GM12878 (cell line): ENCODE results near the gene NDUFB7. TPM values are rescaled to one million over a fixed set of nuclear protein-coding genes. Genes with fewer than 3 reads are reported as not detected.

Experiments
- ATAC-seq: fragments of 200-7000 bp; cut with Tn5 transposase; 3 replicates; pipeline ENCODE4 v1.9.1; 2020; ENCODE audit warnings: mild to moderate bottlenecking, moderate library complexity
- BruUV-seq: library from RNA; stranded (reverse); fragments of 400-500 nt; replicated peaks from 2 replicates; lab custom pipeline; 2021; lab: Mats Ljungman, UMichigan
- CTCF ChIA-PET: fragments of 300-600 bp; sonication (Branson Sonifier 250); formaldehyde crosslinking; extraction: SDS; loops from one replicate; lab custom pipeline; 2021; ENCODE audit warnings: inconsistent platforms; lab: Yijun Ruan, JAX
- POLR2A ChIA-PET: fragments of 350-600 bp; formaldehyde crosslinking; extraction: SDS; loops from one replicate; lab custom pipeline; 2021; ENCODE audit warnings: inconsistent platforms; lab: Charles Lee
- RAD21 ChIA-PET: fragments of 300-600 bp; sonication (Branson Sonifier 250); formaldehyde crosslinking; loops from one replicate; lab custom pipeline; 2023; ENCODE audit warnings: antibody characterized with exemption; ENCODE audit not compliant: unreplicated experiment; lab: Charles Lee
- SMC1A ChIA-PET: fragments of 300-600 bp; sonication (Branson Sonifier 250); formaldehyde crosslinking; loops from one replicate; lab custom pipeline; 2023; ENCODE audit not compliant: unreplicated experiment, uncharacterized antibody; lab: Charles Lee
- DNase-seq: peaks from one replicate; pipeline ENCODE4 v3.0.0-alpha.2; 2011; ENCODE audit warnings: low read depth, low spot score
- FAIRE-seq: peaks from 3 replicates; lab custom pipeline; 2011; peaks lifted over from hg19 to GRCh38; lab: Jason Lieb, UNC
- H2AFZ ChIP-seq: 2 replicates; pipeline ENCODE4 v1.6.0; 2011; ENCODE audit warnings: low read depth, low read length, control low read depth; ENCODE audit not compliant: control insufficient read depth
- H3K27ac ChIP-seq: 2 replicates; pipeline ENCODE4 v1.5.1; 2011; ENCODE audit warnings: control low read depth; ENCODE audit not compliant: control insufficient read depth, insufficient read depth
- H3K27me3 ChIP-seq, 2 experiments: replicated peaks in 1 of 2; 2 replicates each; pipeline versions ENCODE4 v1.6.0 to v1.6.1; 2011; ENCODE audit warnings: low read length in 1 of 2; ENCODE audit not compliant: control insufficient read depth in 2 of 2, insufficient read depth in 2 of 2
- H3K36me3 ChIP-seq, 2 experiments: 2 replicates each; pipeline ENCODE4 v1.5.1; 2011; ENCODE audit warnings: low read length in 1 of 2; ENCODE audit not compliant: control insufficient read depth in 2 of 2, insufficient read depth in 2 of 2
- H3K4me1 ChIP-seq: 2 replicates; pipeline ENCODE4 v1.6.1; 2011; ENCODE audit warnings: mild to moderate bottlenecking, low read length, moderate library complexity, mixed read lengths; ENCODE audit not compliant: control insufficient read depth, insufficient read depth
- H3K4me2 ChIP-seq: 2 replicates; pipeline ENCODE4 v1.6.0; 2011; ENCODE audit warnings: control low read depth; ENCODE audit not compliant: control insufficient read depth, insufficient read depth
- H3K4me3 ChIP-seq: fragments of 200-600 bp; sonication (generic); 2 replicates; pipeline ENCODE4 v1.5.1; 2016
- H3K79me2 ChIP-seq: 2 replicates; pipeline ENCODE4 v1.6.0; 2011; ENCODE audit warnings: low read length; ENCODE audit not compliant: control insufficient read depth, insufficient read depth
- H3K9ac ChIP-seq: 2 replicates; pipeline ENCODE4 v1.8.0; 2011; ENCODE audit warnings: low read length, control low read depth, mixed read lengths; ENCODE audit not compliant: control insufficient read depth, insufficient read depth
- H3K9me3 ChIP-seq: replicated peaks from 3 replicates; pipeline ENCODE4 v1.5.1; 2011; ENCODE audit warnings: mild to moderate bottlenecking, low read length; ENCODE audit not compliant: control insufficient read depth, insufficient read depth
- H4K20me1 ChIP-seq: 2 replicates; pipeline ENCODE4 v1.6.0; 2011; ENCODE audit not compliant: control insufficient read depth, insufficient read depth
- BHLHE40 ChIP-seq, 2 experiments: fragments of 450-650 bp in 1 of 2; IDR thresholded peaks; 2 replicates each; pipeline ENCODE4 v1.6.1; 2011 to 2017; ENCODE audit warnings: low read depth in 2 of 2, borderline replicate concordance in 1 of 2, improper control_type of control experiment in 1 of 2, low read length in 1 of 2, mild to moderate bottlenecking in 1 of 2
- NBN ChIP-seq: fragments of 450-650 bp; IDR thresholded peaks from 2 replicates; pipeline ENCODE4 v1.6.1; 2016
- RELA ChIP-seq: fragments of 450-650 bp; IDR thresholded peaks from 2 replicates; pipeline ENCODE4 v1.8.0; 2014; ENCODE audit warnings: borderline replicate concordance; ENCODE audit not compliant: partially characterized antibody
- RFX5 ChIP-seq: IDR thresholded peaks from 2 replicates; pipeline ENCODE4 v1.6.1; 2011; ENCODE audit warnings: low read depth, low read length, improper control_type of control experiment
- SMAD1 ChIP-seq: fragments of 450-650 bp; IDR thresholded peaks from 2 replicates; pipeline ENCODE4 v1.6.1; 2018; ENCODE audit warnings: mild to moderate bottlenecking, low read depth; ENCODE audit not compliant: partially characterized antibody
- SUZ12 ChIP-seq: fragments of 200-600 bp; sonication (generic); IDR thresholded peaks from one replicate; pipeline ENCODE4 v1.6.1; 2018; ENCODE audit warnings: antibody characterized with exemption, mild to moderate bottlenecking; ENCODE audit not compliant: unreplicated experiment
- ZZZ3 ChIP-seq: IDR thresholded peaks from 2 replicates; pipeline ENCODE4 v1.6.1; 2011; ENCODE audit warnings: low read depth; ENCODE audit not compliant: control insufficient read depth, insufficient read length
- WGBS: methylation state at CpG from one replicate; pipeline ENCODE4 v1.1.6; 2016; ENCODE audit warnings: low lambda C conversion rate; ENCODE audit not compliant: insufficient replicate concordance, insufficient coverage; ENCODE audit errors: missing lambda C conversion rate; 5-methylcytosine and 5-hydroxymethylcytosine counted together
- in situ Hi-C: fragments of 300-500 bp; cut with MboI; formaldehyde crosslinking; loops from 9 replicates; pipeline ENCODE4 v1.14.3; 2018; ENCODE audit warnings: mixed read lengths
- intact Hi-C: fragments of 100-400 bp; cut with micrococcal nuclease; formaldehyde crosslinking; loops from one replicate; pipeline ENCODE4 v1.14.2; 2022; ENCODE audit not compliant: unreplicated experiment
- polyA plus RNA-seq, 11 experiments: library from polyadenylated mRNA; depleted of rRNA in 4 of 11; unstranded in 6 of 11; stranded (reverse) in 5 of 11; fragments of >200 nt; fragmentation: Nextera tagmentation in 4 of 11; fragmentation: Illumina TruSeq in 1 of 11; extraction: Ambion mirVana in 4 of 11; extraction: Trizol in 1 of 11; gene quantifications; 1 replicate in 1 of 11; 2 replicates in 10 of 11; pipeline versions ENCODE4 v1.2.1 to v1.2.3, GENCODE V29; 2011 to 2016; ENCODE audit warnings: inconsistent platforms in 2 of 11, missing spikeins in 2 of 11, low read depth in 1 of 11
- total RNA-seq, 4 experiments: library from RNA; depleted of rRNA in 3 of 4; stranded (reverse); fragments of >200 nt in 3 of 4; fragmentation: Illumina TruSeq in 1 of 4; extraction: Trizol in 1 of 4; gene quantifications; 2 replicates each; pipeline versions ENCODE4 v1.2.1 to v1.2.3, GENCODE V29; 2013 to 2021
- TF ChIP-seq, protein P1 (sequence below): fragments of 450-650 bp; IDR thresholded peaks from 2 replicates; pipeline ENCODE4 v1.6.1; 2014; ENCODE audit warnings: mild to moderate bottlenecking
- TF ChIP-seq, protein P2 (sequence below): fragments of 450-650 bp; IDR thresholded peaks from 2 replicates; pipeline ENCODE4 v1.6.1; 2017; ENCODE audit warnings: mild to moderate bottlenecking, low read depth, inconsistent platforms; ENCODE audit not compliant: poor library complexity, severe bottlenecking
- TF ChIP-seq, protein P3 (sequence below): IDR thresholded peaks from 2 replicates; pipeline ENCODE4 v1.6.1; 2012; ENCODE audit warnings: low read depth, low read length, improper control_type of control experiment
- TF ChIP-seq, protein P4 (sequence below): fragments of 450-650 bp; formaldehyde crosslinking; IDR thresholded peaks from 2 replicates; pipeline ENCODE4 v1.4.0; 2020; ENCODE audit warnings: mild to moderate bottlenecking, moderate library complexity

The NDUFB7 gene
- total and polyA plus RNA-seq, 10 of the 15 experiments (the other 5 are each of a cell fraction or from before 2014, with no cell fraction given) = 14.6 to 480 (median 182) TPM

DNA sequence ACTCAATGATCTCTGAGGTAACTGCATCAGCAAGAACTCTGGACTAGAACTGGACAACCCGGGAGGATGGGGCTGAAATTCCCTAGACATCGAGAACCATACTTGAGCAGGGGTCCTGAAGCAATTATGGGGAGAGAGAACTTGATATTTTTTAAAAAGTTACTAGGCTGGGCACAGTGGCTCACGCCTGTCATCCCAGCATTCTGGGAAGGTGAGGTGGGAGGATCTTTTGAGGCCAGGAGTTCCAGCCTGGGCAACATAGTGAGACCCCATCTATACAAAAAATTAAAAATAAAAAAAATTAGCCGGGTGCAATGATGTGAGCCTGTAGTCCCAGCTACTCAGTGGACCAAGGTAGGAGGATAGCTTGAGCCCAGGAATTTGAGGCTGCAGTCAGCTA lies 51.3 kb downstream of the NDUFB7 start (continued):
- TF ChIP-seq, protein P1, sequence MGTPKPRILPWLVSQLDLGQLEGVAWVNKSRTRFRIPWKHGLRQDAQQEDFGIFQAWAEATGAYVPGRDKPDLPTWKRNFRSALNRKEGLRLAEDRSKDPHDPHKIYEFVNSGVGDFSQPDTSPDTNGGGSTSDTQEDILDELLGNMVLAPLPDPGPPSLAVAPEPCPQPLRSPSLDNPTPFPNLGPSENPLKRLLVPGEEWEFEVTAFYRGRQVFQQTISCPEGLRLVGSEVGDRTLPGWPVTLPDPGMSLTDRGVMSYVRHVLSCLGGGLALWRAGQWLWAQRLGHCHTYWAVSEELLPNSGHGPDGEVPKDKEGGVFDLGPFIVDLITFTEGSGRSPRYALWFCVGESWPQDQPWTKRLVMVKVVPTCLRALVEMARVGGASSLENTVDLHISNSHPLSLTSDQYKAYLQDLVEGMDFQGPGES = no peak
- no peak for TF ChIP-seq SUZ12
- TF ChIP-seq RFX5 = no peak

DNA sequence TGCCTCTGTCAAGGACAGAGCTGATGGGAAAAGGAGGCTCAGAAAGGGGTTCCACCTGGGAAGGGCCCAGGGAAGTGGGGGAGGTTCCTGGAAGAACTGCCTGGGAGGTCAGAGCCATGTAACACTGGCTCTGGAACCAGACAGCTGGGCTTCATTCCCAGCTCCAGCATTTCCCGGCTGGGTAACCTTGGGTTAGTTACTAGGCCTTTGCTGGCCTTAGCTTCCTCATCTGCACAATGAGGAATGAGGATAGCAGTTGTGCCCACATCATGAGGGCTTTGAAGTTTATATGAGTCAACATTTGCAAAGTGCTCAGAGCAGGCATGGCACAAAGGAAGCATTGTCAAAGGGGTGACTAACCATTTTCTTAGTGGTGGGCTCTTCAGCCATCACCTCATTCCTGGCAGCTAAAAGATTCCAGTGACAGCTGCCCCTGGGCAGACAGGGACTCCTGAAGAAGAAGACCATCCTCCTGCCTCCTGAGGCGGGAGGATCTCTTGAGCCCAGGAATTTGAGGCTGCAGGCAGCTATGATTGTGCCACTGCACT lies 51.9 kb downstream of the NDUFB7 start:
- in situ Hi-C loops = no loop called here
- Histone ChIP-seq H3K4me3 (no peak overlapping the region), H3K4me1 (peaks cover 9% of the 10 kb centered on the region), H3K9ac (no peak overlapping the region), H2AFZ (no peak overlapping the region), H3K9me3 (no peaks in the 10 kb centered on the region), H3K79me2 (peaks cover 30% of the 10 kb centered on the region), H3K27ac (no peak overlapping the region), H3K36me3 (peaks cover 0 to 8% of the 10 kb centered on the region in 2 experiments; a peak in 3 of 4 replicates), H3K27me3 (no peaks in the 10 kb centered on the region), H3K4me2 (no peak overlapping the region), H4K20me1 (peaks cover 3% of the 10 kb centered on the region; the same call in 1 of the 2 replicates)
- ChIA-PET RAD21 (no interaction called here), CTCF (interaction anchor here (4.9 kb wide), 1 partner anchor 14 kb away, joined by 41 read pairs; no protein-coding TSS in a partner anchor), SMC1A (interaction anchor here (1.1 kb wide), 1 partner anchor 9 kb away, joined by 3 read pairs; no protein-coding TSS in a partner anchor), POLR2A (interaction anchor here (1.5 kb wide), 1 partner anchor 9 kb away, joined by 3 read pairs; the partner anchor contains the start of gene TECR)
- 48% methylated on average over 2 of the region's 2 CpGs for WGBS
- BruUV-seq = no TSS peak
- DNase-seq (no peak), ATAC-seq (no peak), FAIRE-seq (no peak)
- intact Hi-C loops = no loop called here
- TF ChIP-seq, protein P2, sequence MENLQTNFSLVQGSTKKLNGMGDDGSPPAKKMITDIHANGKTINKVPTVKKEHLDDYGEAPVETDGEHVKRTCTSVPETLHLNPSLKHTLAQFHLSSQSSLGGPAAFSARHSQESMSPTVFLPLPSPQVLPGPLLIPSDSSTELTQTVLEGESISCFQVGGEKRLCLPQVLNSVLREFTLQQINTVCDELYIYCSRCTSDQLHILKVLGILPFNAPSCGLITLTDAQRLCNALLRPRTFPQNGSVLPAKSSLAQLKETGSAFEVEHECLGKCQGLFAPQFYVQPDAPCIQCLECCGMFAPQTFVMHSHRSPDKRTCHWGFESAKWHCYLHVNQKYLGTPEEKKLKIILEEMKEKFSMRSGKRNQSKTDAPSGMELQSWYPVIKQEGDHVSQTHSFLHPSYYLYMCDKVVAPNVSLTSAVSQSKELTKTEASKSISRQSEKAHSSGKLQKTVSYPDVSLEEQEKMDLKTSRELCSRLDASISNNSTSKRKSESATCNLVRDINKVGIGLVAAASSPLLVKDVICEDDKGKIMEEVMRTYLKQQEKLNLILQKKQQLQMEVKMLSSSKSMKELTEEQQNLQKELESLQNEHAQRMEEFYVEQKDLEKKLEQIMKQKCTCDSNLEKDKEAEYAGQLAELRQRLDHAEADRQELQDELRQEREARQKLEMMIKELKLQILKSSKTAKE = no peak
- TF ChIP-seq ZZZ3 (no peak), NBN (no peak), RELA (no peak), SMAD1 (no peak), BHLHE40 (IDR thresholded peaks at IDR 0.05; ENCODE audit: borderline replicate concordance in 1 of 2, low read depth in 2 of 2, low read length in 1 of 2) (no peak)
- TF ChIP-seq, protein P3, sequence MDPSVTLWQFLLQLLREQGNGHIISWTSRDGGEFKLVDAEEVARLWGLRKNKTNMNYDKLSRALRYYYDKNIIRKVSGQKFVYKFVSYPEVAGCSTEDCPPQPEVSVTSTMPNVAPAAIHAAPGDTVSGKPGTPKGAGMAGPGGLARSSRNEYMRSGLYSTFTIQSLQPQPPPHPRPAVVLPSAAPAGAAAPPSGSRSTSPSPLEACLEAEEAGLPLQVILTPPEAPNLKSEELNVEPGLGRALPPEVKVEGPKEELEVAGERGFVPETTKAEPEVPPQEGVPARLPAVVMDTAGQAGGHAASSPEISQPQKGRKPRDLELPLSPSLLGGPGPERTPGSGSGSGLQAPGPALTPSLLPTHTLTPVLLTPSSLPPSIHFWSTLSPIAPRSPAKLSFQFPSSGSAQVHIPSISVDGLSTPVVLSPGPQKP = no peak
- TF ChIP-seq, protein P1 = no peak
- TF ChIP-seq, protein P4, sequence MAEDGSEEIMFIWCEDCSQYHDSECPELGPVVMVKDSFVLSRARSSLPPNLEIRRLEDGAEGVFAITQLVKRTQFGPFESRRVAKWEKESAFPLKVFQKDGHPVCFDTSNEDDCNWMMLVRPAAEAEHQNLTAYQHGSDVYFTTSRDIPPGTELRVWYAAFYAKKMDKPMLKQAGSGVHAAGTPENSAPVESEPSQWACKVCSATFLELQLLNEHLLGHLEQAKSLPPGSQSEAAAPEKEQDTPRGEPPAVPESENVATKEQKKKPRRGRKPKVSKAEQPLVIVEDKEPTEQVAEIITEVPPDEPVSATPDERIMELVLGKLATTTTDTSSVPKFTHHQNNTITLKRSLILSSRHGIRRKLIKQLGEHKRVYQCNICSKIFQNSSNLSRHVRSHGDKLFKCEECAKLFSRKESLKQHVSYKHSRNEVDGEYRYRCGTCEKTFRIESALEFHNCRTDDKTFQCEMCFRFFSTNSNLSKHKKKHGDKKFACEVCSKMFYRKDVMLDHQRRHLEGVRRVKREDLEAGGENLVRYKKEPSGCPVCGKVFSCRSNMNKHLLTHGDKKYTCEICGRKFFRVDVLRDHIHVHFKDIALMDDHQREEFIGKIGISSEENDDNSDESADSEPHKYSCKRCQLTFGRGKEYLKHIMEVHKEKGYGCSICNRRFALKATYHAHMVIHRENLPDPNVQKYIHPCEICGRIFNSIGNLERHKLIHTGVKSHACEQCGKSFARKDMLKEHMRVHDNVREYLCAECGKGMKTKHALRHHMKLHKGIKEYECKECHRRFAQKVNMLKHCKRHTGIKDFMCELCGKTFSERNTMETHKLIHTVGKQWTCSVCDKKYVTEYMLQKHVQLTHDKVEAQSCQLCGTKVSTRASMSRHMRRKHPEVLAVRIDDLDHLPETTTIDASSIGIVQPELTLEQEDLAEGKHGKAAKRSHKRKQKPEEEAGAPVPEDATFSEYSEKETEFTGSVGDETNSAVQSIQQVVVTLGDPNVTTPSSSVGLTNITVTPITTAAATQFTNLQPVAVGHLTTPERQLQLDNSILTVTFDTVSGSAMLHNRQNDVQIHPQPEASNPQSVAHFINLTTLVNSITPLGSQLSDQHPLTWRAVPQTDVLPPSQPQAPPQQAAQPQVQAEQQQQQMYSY (CRISPR knock-in tag) = no peak
